Measurements from ENCODE around the gene ZCCHC13. TPM values are rescaled to one million over a fixed set of nuclear protein-coding genes. Genes with fewer than 3 reads are reported as not detected.

The ZCCHC13 gene
- total RNA-seq: not detected in 2 replicates

DNA sequence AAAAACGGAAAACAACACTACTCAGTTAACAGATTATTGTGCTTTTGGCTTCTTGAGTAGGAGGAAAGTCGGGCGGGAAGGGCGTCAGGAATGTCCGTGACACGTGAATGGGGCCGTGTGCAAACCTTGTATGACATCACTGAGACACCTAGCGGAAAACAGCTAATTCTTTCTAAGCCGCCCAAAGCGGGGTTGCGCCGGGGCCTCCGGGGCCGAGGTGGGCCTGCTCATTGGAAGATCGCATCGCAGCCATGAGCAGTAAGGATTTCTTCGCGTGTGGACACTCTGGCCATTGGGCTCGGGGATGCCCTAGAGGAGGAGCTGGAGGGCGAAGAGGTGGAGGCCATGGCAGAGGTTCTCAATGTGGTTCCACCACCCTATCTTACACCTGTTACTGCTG is at the start of gene ZCCHC13:
Gene ZCCHC13 (plus strand): TSS at position 165 of the 400 bp plus-strand sequence. CDS start 87 bp downstream, at position 252.

Small RNA genes lying within 50 kb of the gene (small RNA-seq; reads per million reads assigned to genes)
- gene AC004386.2 (not detected), gene MIR374A (151 reads per million, percentile 98 among the genes with 10 or more reads in this experiment), gene MIR545 (0.19 reads per million), gene RF02119 (not detected), gene RF02120 (not detected), gene RF02121 (not detected), gene RF02122 (not detected), gene RF02123 (not detected)

Other genes with a start within 250 kb of the ZCCHC13 start
- 18.6 and 23.7 TPM in 2 replicates for gene SLC16A2, start 117.3 kb downstream of the ZCCHC13 start, total RNA-seq

All from articular chondrocyte of knee joint (primary cell).